Loucy (cell line): ENCODE results near the gene ADAT2.

ENCODE experiments used
- CTCF ChIP-seq: fragments of 200-600 bp; sonication (generic); conservative IDR thresholded peaks from 2 replicates; pipeline ENCODE4 v1.5.1; 2014; ENCODE audit warnings: mild to moderate bottlenecking, antibody characterized with exemption, low read length
- EZH2phosphoT487 ChIP-seq: fragments of 200-600 bp; IDR thresholded peaks from 2 replicates; pipeline ENCODE4 v1.6.1; 2018; ENCODE audit warnings: antibody characterized with exemption, mild to moderate bottlenecking, moderate library complexity, borderline replicate concordance

- TF ChIP-seq CTCF: no peak
- TF ChIP-seq EZH2phosphoT487: no peak
These were observed 1.3 kb downstream of the ADAT2 start for GRCh38 chr6:143449082-143449713.
